HG02973 (cell line): ENCODE measurements around the gene MYO5C.

Experiments
- ATAC-seq: cut with Tn5 transposase; IDR thresholded peaks from one replicate; pipeline ENCODE4 v1.9.1; 2021; ENCODE audit warnings: moderate library complexity; ENCODE audit not compliant: unreplicated experiment

The MYO5C gene

GRCh38 chr15:52295421-52296001, at the start of gene MYO5C:
TSS of gene MYO5C (minus strand) at chr15:52295804. CDS start at chr15:52295636, 168 bp downstream.
- ATAC-seq: no peak

- ATAC-seq: no peak
These were observed 49.0 kb upstream of the MYO5C start for GRCh38 chr15:52344592-52344991.

GRCh38 chr15:52343831-52344230, 48.2 kb upstream of the MYO5C start:
- no peak for ATAC-seq

- no peak for ATAC-seq
These were observed 44.5 kb upstream of the MYO5C start for GRCh38 chr15:52340093-52340492.

- ATAC-seq: no peak
These were observed 43.3 kb upstream of the MYO5C start for GRCh38 chr15:52338891-52339290.

- no peak for ATAC-seq
These were observed 42.5 kb upstream of the MYO5C start for GRCh38 chr15:52338058-52338457.

GRCh38 chr15:52337198-52337853, 41.7 kb upstream of the MYO5C start:
- ATAC-seq: no peak

- no peak for ATAC-seq
These were observed 40.9 kb upstream of the MYO5C start for GRCh38 chr15:52336529-52336928.

- ATAC-seq: no peak
These were observed 39.0 kb upstream of the MYO5C start for GRCh38 chr15:52334491-52335160.

GRCh38 chr15:52331490-52332240, 36.1 kb upstream of the MYO5C start:
- peak; percentile 77 for ATAC-seq

- no peak for ATAC-seq
These were observed 34.4 kb upstream of the MYO5C start for GRCh38 chr15:52329987-52330386.

GRCh38 chr15:52329150-52329549, 33.5 kb upstream of the MYO5C start:
- no peak for ATAC-seq

- ATAC-seq: no peak
These were observed 33.1 kb upstream of the MYO5C start for GRCh38 chr15:52328680-52329079.

- no peak for ATAC-seq
These were observed 31.2 kb upstream of the MYO5C start for GRCh38 chr15:52326756-52327155.

GRCh38 chr15:52324109-52324508, 28.5 kb upstream of the MYO5C start:
- no peak for ATAC-seq

- ATAC-seq: no peak
These were observed 23.3 kb upstream of the MYO5C start for GRCh38 chr15:52318729-52319500.

GRCh38 chr15:52317688-52318087, 22.1 kb upstream of the MYO5C start:
- no peak for ATAC-seq

GRCh38 chr15:52317022-52317421, 21.4 kb upstream of the MYO5C start:
- no peak for ATAC-seq

- peak; percentile 49 for ATAC-seq
These were observed 13.5 kb upstream of the MYO5C start for GRCh38 chr15:52309154-52309548.

- ATAC-seq: peak; percentile 83
These were observed 13.0 kb upstream of the MYO5C start for GRCh38 chr15:52308446-52309153.
